ENCODE measurements around the gene NARS2. TPM values are rescaled to one million over a fixed set of nuclear protein-coding genes. Genes with fewer than 3 reads are reported as not detected.

Gene NARS2
- total and polyA plus RNA-seq, 9 of the 15 experiments (the other 6 are each of a cell fraction or from before 2014, with no cell fraction given): 26.8 to 48.0 (median 34.2) TPM

DNA sequence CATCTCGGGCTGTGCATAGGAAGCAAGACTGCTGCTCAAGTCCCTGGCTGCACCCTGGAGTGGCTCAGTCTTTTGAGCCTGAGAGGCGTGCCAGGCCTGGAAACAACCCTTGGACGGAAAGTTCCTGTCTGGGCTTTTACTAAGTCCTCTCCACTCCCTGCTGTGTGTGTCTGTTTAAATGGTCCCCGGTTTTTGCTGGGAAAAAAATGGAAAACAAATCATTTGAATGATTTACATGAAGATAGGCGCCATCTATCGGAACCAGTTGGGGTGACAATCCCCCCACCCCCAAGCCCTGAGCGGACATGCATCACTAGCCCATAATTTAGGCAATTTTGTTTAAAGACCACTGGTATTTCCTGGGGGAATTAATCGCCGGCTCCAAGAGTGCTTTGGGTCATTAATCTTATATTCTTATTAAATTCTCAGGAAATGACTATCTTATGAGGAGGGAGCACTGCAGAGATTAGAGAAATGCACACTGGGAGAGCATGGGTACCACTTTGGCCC lies 154.4 kb downstream of the NARS2 start (continued):
- TF ChIP-seq, protein P1, sequence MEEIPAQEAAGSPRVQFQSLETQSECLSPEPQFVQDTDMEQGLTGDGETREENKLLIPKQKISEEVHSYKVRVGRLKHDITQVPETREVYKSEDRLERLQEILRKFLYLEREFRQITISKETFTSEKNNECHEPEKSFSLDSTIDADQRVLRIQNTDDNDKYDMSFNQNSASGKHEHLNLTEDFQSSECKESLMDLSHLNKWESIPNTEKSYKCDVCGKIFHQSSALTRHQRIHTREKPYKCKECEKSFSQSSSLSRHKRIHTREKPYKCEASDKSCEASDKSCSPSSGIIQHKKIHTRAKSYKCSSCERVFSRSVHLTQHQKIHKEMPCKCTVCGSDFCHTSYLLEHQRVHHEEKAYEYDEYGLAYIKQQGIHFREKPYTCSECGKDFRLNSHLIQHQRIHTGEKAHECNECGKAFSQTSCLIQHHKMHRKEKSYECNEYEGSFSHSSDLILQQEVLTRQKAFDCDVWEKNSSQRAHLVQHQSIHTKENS (CRISPR knock-in tag; IDR thresholded peaks at IDR 0.05): no peak
- TF ChIP-seq PTTG1 (tag; IDR thresholded peaks at IDR 0.05; ENCODE audit: low read depth) (no peak), ZZZ3 (IDR thresholded peaks at IDR 0.05) (no peak), ZNF239 (CRISPR knock-in tag; IDR thresholded peaks at IDR 0.05) (no peak), BRD9 (IDR thresholded peaks at IDR 0.05; ENCODE audit: low read depth, partially characterized antibody) (peak; percentile 61), STAG1 (CRISPR knock-in tag; IDR thresholded peaks at IDR 0.05; ENCODE audit: borderline replicate concordance) (no peak), SMAD4 (CRISPR knock-in tag; conservative IDR thresholded peaks at IDR 0.05) (no peak), POU5F1 (IDR thresholded peaks at IDR 0.05; ENCODE audit: borderline replicate concordance, low read depth, low read length, partially characterized antibody) (no peak), HDGF (IDR thresholded peaks at IDR 0.05) (no peak), BCL6 (CRISPR knock-in tag; IDR thresholded peaks at IDR 0.05) (no peak), GTF2E2 (tag; IDR thresholded peaks at IDR 0.05) (no peak), MCM2 (IDR thresholded peaks at IDR 0.05; ENCODE audit: low read depth) (no peak), MEIS2 (IDR thresholded peaks at IDR 0.05; ENCODE audit: partially characterized antibody) (peak; percentile 41), ZNF507 (tag; conservative IDR thresholded peaks at IDR 0.05) (no peak), KHSRP (IDR thresholded peaks at IDR 0.05) (no peak), PURB (CRISPR knock-in tag; IDR thresholded peaks at IDR 0.05; ENCODE audit: low read depth) (no peak), RCOR1 (IDR thresholded peaks at IDR 0.05; ENCODE audit: borderline replicate concordance in 1 of 2, low read depth in 2 of 2, low read length in 2 of 2) (peak in 1 of 2 experiments; percentile 9; a peak in 1 of 4 replicates)
- TF ChIP-seq, protein P2, sequence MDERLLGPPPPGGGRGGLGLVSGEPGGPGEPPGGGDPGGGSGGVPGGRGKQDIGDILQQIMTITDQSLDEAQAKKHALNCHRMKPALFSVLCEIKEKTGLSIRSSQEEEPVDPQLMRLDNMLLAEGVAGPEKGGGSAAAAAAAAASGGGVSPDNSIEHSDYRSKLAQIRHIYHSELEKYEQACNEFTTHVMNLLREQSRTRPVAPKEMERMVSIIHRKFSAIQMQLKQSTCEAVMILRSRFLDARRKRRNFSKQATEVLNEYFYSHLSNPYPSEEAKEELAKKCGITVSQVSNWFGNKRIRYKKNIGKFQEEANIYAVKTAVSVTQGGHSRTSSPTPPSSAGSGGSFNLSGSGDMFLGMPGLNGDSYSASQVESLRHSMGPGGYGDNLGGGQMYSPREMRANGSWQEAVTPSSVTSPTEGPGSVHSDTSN (CRISPR knock-in tag; IDR thresholded peaks at IDR 0.05; ENCODE audit: low read depth): no peak
- TF ChIP-seq, protein P2 (tag; conservative IDR thresholded peaks at IDR 0.05; ENCODE audit: low read depth): peak; percentile 59
- TF ChIP-seq, protein P3, sequence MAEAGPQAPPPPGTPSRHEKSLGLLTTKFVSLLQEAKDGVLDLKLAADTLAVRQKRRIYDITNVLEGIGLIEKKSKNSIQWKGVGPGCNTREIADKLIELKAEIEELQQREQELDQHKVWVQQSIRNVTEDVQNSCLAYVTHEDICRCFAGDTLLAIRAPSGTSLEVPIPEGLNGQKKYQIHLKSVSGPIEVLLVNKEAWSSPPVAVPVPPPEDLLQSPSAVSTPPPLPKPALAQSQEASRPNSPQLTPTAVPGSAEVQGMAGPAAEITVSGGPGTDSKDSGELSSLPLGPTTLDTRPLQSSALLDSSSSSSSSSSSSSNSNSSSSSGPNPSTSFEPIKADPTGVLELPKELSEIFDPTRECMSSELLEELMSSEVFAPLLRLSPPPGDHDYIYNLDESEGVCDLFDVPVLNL (CRISPR knock-in tag; IDR thresholded peaks at IDR 0.05; ENCODE audit: low read depth): no peak
- TF ChIP-seq, protein P4, sequence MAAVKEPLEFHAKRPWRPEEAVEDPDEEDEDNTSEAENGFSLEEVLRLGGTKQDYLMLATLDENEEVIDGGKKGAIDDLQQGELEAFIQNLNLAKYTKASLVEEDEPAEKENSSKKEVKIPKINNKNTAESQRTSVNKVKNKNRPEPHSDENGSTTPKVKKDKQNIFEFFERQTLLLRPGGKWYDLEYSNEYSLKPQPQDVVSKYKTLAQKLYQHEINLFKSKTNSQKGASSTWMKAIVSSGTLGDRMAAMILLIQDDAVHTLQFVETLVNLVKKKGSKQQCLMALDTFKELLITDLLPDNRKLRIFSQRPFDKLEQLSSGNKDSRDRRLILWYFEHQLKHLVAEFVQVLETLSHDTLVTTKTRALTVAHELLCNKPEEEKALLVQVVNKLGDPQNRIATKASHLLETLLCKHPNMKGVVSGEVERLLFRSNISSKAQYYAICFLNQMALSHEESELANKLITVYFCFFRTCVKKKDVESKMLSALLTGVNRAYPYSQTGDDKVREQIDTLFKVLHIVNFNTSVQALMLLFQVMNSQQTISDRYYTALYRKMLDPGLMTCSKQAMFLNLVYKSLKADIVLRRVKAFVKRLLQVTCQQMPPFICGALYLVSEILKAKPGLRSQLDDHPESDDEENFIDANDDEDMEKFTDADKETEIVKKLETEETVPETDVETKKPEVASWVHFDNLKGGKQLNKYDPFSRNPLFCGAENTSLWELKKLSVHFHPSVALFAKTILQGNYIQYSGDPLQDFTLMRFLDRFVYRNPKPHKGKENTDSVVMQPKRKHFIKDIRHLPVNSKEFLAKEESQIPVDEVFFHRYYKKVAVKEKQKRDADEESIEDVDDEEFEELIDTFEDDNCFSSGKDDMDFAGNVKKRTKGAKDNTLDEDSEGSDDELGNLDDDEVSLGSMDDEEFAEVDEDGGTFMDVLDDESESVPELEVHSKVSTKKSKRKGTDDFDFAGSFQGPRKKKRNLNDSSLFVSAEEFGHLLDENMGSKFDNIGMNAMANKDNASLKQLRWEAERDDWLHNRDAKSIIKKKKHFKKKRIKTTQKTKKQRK (IDR thresholded peaks at IDR 0.05; ENCODE audit: borderline replicate concordance, low read depth, low read length): no peak

All from K562 (cell line).